Measurements from ENCODE around the gene BEGAIN. TPM values are rescaled to one million over a fixed set of nuclear protein-coding genes. Genes with fewer than 3 reads are reported as not detected.

BEGAIN gene
- total and polyA plus RNA-seq, 2 donors (not counting 3 experiments of a cell fraction or from before 2014, with no cell fraction given) = 0.49 TPM; not detected in 1

GRCh38 chr14:100540926-100541620, 46.1 kb downstream of the BEGAIN start:
- no peaks in the 10 kb centered on the region for H3K27me3 ChIP-seq (ENCODE audit: control insufficient read depth in 2 of 2, insufficient read depth in 2 of 2, low read length in 2 of 2)
- TF ChIP-seq CTCF (IDR thresholded peaks at IDR 0.05; ENCODE audit: extremely low read depth in 1 of 2, insufficient read depth in 1 of 2, low read depth in 1 of 2, low read length in 2 of 2) = no peak
- TF ChIP-seq EZH2 (IDR thresholded peaks at IDR 0.05; ENCODE audit: borderline replicate concordance, low read depth, low read length, severe bottlenecking) = no peak
- TF ChIP-seq GATA2 (IDR thresholded peaks at IDR 0.05; ENCODE audit: insufficient read depth, insufficient read length, low read depth, low read length) = no peak
- no peak for TF ChIP-seq FOS (IDR thresholded peaks at IDR 0.05; ENCODE audit: borderline replicate concordance, insufficient read depth, low read length)
- no peak for TF ChIP-seq POLR2A (IDR thresholded peaks at IDR 0.05; ENCODE audit: low read depth, low read length)
- TF ChIP-seq MAX (IDR thresholded peaks at IDR 0.05; ENCODE audit: insufficient read depth, insufficient read length) = no peak
- TF ChIP-seq JUN (IDR thresholded peaks at IDR 0.05; ENCODE audit: borderline replicate concordance, insufficient read depth, insufficient read length, low read depth) = no peak
- TF ChIP-seq MYC (IDR thresholded peaks at IDR 0.05; ENCODE audit: low read depth, low read length) = no peak
- TF ChIP-seq POLR2AphosphoS5 (IDR thresholded peaks at IDR 0.05; ENCODE audit: insufficient read depth, low read depth, low read length) = no peak
- no peak overlapping the region for H3K4me2 ChIP-seq (ENCODE audit: insufficient read depth, low read length)
- H3K79me2 ChIP-seq (ENCODE audit: control insufficient read depth, insufficient read depth, low read length) = no peaks in the 10 kb centered on the region
- H3K9me1 ChIP-seq (replicated peaks; ENCODE audit: control insufficient read depth, extremely low read depth, insufficient read depth, low read length) = no peaks in the 10 kb centered on the region
- no TSS peak for BruUV-seq (replicated peaks)
- no peak for DNase-seq (ENCODE audit: low read depth, low spot score)
- no peak overlapping the region for H3K4me3 ChIP-seq (replicated peaks in 1 of 3; ENCODE audit: insufficient read depth in 1 of 3, low read depth in 1 of 3, low read length in 3 of 3)
- intact Hi-C loops (cut with micrococcal nuclease) = loop anchor here (10.0 kb wide), 1 partner anchor 126 kb away; no protein-coding TSS in a partner anchor
- H3K27ac ChIP-seq (ENCODE audit: insufficient read depth, low read depth, low read length) = no peak overlapping the region
- dilution Hi-C loops (cut with MboI; ENCODE audit: extremely low pct_ligation_motif_present, low sequenced_read_pairs) = no loop called here
- FAIRE-seq = no peak
- H3K4me1 ChIP-seq (ENCODE audit: control insufficient read depth, extremely low read depth, insufficient read depth, low read length) = no peaks in the 10 kb centered on the region
- H4K20me1 ChIP-seq (replicated peaks; ENCODE audit: control insufficient read depth, extremely low read depth, insufficient read depth, low read length) = no peaks in the 10 kb centered on the region
- H2AFZ ChIP-seq (ENCODE audit: low read depth, low read length) = no peak overlapping the region
- H3K9me3 ChIP-seq (replicated peaks; ENCODE audit: control insufficient read depth, insufficient read depth, low read length) = no peaks in the 10 kb centered on the region
- H3K9ac ChIP-seq (replicated peaks; ENCODE audit: extremely low read depth, insufficient read depth, low read length) = no peak overlapping the region
- POLR2A ChIA-PET = no interaction called here
- CTCF ChIA-PET = interaction anchor here (1.0 to 1.5 kb wide), 2 partner anchors 15 to 105 kb away, joined by 3 read pairs; no protein-coding TSS in a partner anchor
- H3K36me3 ChIP-seq (ENCODE audit: control insufficient read depth in 2 of 2, extremely low read depth in 1 of 2, insufficient read depth in 2 of 2, low read length in 2 of 2) = no peaks in the 10 kb centered on the region
